NT2/D1 (cell line): ENCODE data around the gene HDDC3.

Experiments
- DNase-seq: peaks from one replicate; pipeline ENCODE4 v3.0.0-alpha.2; 2011; ENCODE audit warnings: low read depth, low spot score
- H3K27me3 ChIP-seq: 2 replicates; pipeline ENCODE4 v1.6.0; 2011; ENCODE audit warnings: mild to moderate bottlenecking; ENCODE audit not compliant: insufficient read length, insufficient read depth
- H3K36me3 ChIP-seq: 2 replicates; pipeline ENCODE4 v1.6.1; 2011; ENCODE audit warnings: mild to moderate bottlenecking, low read length, mixed read lengths; ENCODE audit not compliant: insufficient read depth, insufficient read length
- H3K4me1 ChIP-seq: 2 replicates; pipeline ENCODE4 v1.5.1; 2011; ENCODE audit not compliant: insufficient read depth, insufficient read length
- H3K4me3 ChIP-seq: 2 replicates; pipeline ENCODE4 v1.5.1; 2011; ENCODE audit warnings: low read depth; ENCODE audit not compliant: insufficient read length
- H3K9ac ChIP-seq: 2 replicates; pipeline ENCODE4 v1.6.0; 2011; ENCODE audit warnings: low read depth; ENCODE audit not compliant: insufficient read length
- H3K9me3 ChIP-seq: 2 replicates; pipeline ENCODE4 v1.5.1; 2011; ENCODE audit warnings: mild to moderate bottlenecking, low read length; ENCODE audit not compliant: insufficient read depth
- SUZ12 ChIP-seq: IDR thresholded peaks from 2 replicates; pipeline ENCODE4 v1.6.1; 2011; ENCODE audit not compliant: insufficient read length, insufficient read depth; ENCODE audit errors: extremely low read depth
- YY1 ChIP-seq: IDR thresholded peaks from 2 replicates; pipeline ENCODE4 v1.6.1; 2011; ENCODE audit not compliant: insufficient read length, insufficient read depth
- ZNF274 ChIP-seq: IDR thresholded peaks from 2 replicates; pipeline ENCODE4 v1.6.1; 2011; ENCODE audit warnings: mild to moderate bottlenecking, low read depth, low read length

HDDC3 gene

DNA sequence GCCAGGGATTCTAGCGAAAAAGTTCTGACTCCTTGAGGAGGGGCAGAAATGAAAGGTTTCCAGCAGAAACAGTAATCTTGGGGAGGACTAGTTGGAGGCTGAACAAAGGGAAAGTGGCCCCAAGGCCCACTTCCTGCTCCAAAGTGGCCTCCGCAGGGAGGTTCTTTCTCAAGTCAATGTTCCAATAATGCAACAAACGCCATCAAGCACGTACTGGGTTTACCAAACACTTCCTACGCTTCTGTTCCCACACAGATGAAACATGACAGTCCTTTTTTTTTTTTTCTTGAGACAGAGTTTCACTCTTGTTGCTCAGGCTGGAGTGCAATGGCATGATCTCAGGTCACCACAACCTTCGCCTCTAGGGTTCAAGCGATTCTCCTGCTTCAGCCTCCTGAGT is 12.7 kb upstream of the HDDC3 start:
- Histone ChIP-seq H3K4me3 (no peak overlapping the region), H3K36me3 (peaks cover 89% of the 10 kb centered on the region), H3K27me3 (no peaks in the 10 kb centered on the region), H3K4me1 (peaks cover 2% of the 10 kb centered on the region), H3K9me3 (no peaks in the 10 kb centered on the region), H3K9ac (no peak overlapping the region)
- DNase-seq: no peak
- TF ChIP-seq YY1 (no peak), ZNF274 (no peak), SUZ12 (no peak)

GRCh38 chr15:90942354-90943120 is 10.2 kb upstream of the HDDC3 start:
- no peaks in the 10 kb centered on the region for H3K27me3 ChIP-seq
- no peaks in the 10 kb centered on the region for H3K4me1 ChIP-seq
- H3K9ac ChIP-seq: no peak overlapping the region
- no peak for DNase-seq
- H3K4me3 ChIP-seq: no peak overlapping the region
- peaks cover 86% of the 10 kb centered on the region for H3K36me3 ChIP-seq
- no peak for TF ChIP-seq ZNF274
- no peak for TF ChIP-seq SUZ12
- no peak for TF ChIP-seq YY1
- no peaks in the 10 kb centered on the region for H3K9me3 ChIP-seq

GRCh38 chr15:90941038-90941437 is 8.7 kb upstream of the HDDC3 start:
- H3K9me3 ChIP-seq: no peaks in the 10 kb centered on the region
- H3K9ac ChIP-seq: no peak overlapping the region
- H3K4me3 ChIP-seq: no peak overlapping the region
- TF ChIP-seq SUZ12 (no peak), YY1 (no peak), ZNF274 (no peak)
- peaks cover 3% of the 10 kb centered on the region for H3K4me1 ChIP-seq
- no peak for DNase-seq
- peaks cover 85% of the 10 kb centered on the region for H3K36me3 ChIP-seq
- no peaks in the 10 kb centered on the region for H3K27me3 ChIP-seq

DNA sequence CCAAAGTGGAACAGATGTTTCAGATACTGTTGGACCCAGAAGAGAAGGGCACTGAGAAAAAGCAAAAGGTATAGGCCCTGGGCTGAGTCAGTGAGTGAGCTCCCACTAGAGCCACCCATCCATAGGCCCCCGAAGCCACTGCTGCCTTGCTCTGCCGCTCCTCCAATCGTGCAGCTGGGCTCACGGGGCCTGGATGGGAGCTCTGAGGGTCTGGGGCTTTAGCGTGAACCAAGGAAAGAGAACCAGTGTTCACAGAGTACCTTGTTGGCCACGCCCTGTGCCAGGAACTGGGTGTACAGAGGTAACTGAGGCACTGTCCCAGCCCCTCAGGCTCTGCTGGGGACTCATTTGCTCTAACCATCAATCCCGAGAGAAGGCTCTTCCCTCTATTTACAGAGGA is 7.4 kb upstream of the HDDC3 start:
- Histone ChIP-seq H3K36me3 (peaks cover 75% of the 10 kb centered on the region), H3K9me3 (no peaks in the 10 kb centered on the region), H3K9ac (no peak overlapping the region), H3K4me1 (peaks cover 3% of the 10 kb centered on the region), H3K4me3 (no peak overlapping the region), H3K27me3 (no peaks in the 10 kb centered on the region)
- DNase-seq: no peak
- no peak for TF ChIP-seq YY1
- TF ChIP-seq ZNF274: no peak
- no peak for TF ChIP-seq SUZ12

DNA sequence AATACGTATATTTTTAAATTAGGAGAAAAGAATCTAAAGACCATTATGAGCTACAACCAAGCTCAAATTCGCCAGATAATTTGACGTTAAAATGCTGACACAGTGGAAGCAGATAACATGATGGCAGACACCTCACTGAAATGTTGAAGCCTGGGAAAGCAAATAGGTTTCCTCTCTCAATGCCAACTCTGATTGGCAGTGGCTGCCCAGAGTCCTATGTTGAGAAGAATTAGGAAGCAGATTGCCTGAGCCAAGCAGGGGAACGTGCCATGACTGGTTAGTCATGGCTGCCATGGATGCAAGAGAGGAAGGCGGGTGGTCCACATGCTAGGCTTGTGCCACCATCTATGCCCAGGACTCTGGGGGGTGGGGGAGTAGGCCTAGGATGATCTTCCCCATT is 5.9 kb upstream of the HDDC3 start:
- Histone ChIP-seq H3K4me1 (peaks cover 3% of the 10 kb centered on the region), H3K9ac (no peak overlapping the region), H3K9me3 (no peaks in the 10 kb centered on the region), H3K36me3 (peaks cover 61% of the 10 kb centered on the region), H3K27me3 (peaks cover 10% of the 10 kb centered on the region), H3K4me3 (no peak overlapping the region)
- no peak for DNase-seq
- TF ChIP-seq SUZ12: no peak

DNA sequence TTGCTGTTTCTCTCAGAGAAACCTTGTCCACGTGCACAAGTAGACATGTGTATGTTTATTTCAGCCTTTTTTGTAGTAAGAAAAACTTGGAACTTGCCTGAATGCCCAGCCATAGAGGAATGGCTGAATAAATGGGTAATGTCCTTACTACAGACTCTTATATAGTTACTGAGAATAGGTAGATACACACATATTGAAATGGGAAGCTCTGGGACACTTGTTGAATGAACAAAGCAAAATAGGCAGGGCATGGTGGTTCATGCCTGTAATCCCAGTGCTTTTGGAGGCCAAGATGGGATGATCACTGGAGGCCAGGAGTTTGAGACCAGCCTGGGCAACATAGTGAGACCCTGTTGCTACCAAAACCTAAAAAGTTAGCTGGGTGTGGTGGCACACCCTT is 4.5 kb upstream of the HDDC3 start:
- TF ChIP-seq YY1 (no peak), ZNF274 (no peak), SUZ12 (no peak)
- H3K9ac ChIP-seq: no peak overlapping the region
- peaks cover 47% of the 10 kb centered on the region for H3K36me3 ChIP-seq
- no peak overlapping the region for H3K4me3 ChIP-seq
- H3K27me3 ChIP-seq: peaks cover 18% of the 10 kb centered on the region
- DNase-seq: no peak
- H3K4me1 ChIP-seq: peaks cover 3% of the 10 kb centered on the region
- H3K9me3 ChIP-seq: no peaks in the 10 kb centered on the region

DNA sequence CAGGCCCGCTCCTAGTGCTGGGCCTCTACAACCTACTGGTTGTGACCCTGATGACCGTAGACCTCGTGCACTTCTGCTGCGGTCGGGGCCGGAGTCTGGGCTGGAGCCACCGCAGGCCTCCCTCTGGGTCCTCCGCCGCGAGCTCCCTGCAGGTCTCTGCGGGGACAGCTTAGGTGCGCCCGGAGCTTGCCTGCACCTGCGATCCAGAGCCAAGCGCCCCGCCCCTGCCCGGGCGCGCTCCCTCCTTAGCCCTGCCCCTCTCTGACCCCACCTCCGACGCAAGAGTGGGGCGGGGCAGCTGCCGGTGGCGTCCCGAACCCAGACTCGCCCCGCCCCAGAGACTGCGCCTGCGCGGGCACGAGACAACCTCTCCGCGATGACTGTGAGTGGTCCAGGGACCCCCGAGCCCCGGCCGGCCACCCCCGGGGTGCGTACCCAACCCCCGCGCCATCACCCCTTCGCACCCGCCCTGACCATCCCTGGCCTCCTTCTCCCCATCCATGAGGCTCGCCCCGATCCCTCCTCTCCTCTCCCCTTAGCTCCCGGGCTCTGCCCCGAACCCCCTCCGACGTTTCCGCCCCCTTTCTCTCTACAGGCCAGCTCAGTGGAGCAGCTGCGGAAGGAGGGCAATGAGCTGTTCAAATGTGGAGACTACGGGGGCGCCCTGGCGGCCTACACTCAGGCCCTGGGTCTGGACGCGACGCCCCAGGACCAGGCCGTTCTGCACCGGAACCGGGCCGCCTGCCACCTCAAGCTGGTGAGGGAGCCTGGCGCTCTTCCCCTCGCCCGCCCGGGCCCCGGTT is 2.8 kb upstream of the HDDC3 start, which contains the start of gene UNC45A:
Gene UNC45A, plus strand, starts transcription at position 337 of the 803 bp plus-strand sequence. Its CDS starts 40 bp downstream, at position 377.
- Histone ChIP-seq H3K27me3 (peaks cover 18% of the 10 kb centered on the region), H3K4me3 (peak within 1 kb of the TSS; percentile 77), H3K36me3 (peaks cover 35% of the 10 kb centered on the region), H3K4me1 (peaks cover 8% of the 10 kb centered on the region), H3K9me3 (no peaks in the 10 kb centered on the region), H3K9ac (peak within 1 kb of the TSS; percentile 83)
- DNase-seq: peak; percentile 84
- no peak for TF ChIP-seq YY1
- no peak for TF ChIP-seq ZNF274
- TF ChIP-seq SUZ12: no peak
